GDM1 (cell line): ENCODE data around the gene PROK1.
"Not testable (repeated sequence)": the region's sequence is repeated elsewhere in the genome, so short reads cannot be mapped to it uniquely, and the experiment has no call there.

ENCODE experiments used
- DNase-seq: peaks from one replicate; lab custom pipeline; 2025; lab: John Stamatoyannopoulos, UW

Gene PROK1

GRCh38 chr1:110450929-110451328 lies at the start of gene PROK1:
TSS of gene PROK1 (plus strand) at chr1:110451149. CDS start at chr1:110451217, 68 bp downstream.
- DNase-seq = no peak

GRCh38 chr1:110403805-110404204 lies 47.1 kb upstream of the PROK1 start:
- DNase-seq = no peak

DNA sequence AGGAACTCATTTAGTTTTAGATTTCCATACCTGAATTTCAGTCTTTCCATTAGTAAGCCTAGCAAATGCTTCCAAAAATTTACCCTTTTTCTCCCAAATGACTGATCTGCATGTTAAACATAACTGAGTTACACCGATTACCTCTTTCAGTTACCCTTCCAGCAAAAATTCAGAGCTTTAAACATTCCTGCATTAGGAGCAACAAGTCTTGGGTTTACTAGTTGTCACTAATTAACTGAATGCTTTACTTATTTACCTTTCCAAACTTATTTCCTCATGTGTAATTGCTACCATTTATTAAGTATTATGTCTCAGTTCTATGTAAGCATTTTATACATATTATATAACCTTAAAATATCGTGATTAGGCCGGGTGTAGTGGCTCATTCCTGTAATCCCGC lies 46.5 kb upstream of the PROK1 start:
- DNase-seq = no peak

- not testable (repeated sequence) for DNase-seq
Measured at GRCh38 chr1:110406407-110406806, 44.5 kb upstream of the PROK1 start.

DNA sequence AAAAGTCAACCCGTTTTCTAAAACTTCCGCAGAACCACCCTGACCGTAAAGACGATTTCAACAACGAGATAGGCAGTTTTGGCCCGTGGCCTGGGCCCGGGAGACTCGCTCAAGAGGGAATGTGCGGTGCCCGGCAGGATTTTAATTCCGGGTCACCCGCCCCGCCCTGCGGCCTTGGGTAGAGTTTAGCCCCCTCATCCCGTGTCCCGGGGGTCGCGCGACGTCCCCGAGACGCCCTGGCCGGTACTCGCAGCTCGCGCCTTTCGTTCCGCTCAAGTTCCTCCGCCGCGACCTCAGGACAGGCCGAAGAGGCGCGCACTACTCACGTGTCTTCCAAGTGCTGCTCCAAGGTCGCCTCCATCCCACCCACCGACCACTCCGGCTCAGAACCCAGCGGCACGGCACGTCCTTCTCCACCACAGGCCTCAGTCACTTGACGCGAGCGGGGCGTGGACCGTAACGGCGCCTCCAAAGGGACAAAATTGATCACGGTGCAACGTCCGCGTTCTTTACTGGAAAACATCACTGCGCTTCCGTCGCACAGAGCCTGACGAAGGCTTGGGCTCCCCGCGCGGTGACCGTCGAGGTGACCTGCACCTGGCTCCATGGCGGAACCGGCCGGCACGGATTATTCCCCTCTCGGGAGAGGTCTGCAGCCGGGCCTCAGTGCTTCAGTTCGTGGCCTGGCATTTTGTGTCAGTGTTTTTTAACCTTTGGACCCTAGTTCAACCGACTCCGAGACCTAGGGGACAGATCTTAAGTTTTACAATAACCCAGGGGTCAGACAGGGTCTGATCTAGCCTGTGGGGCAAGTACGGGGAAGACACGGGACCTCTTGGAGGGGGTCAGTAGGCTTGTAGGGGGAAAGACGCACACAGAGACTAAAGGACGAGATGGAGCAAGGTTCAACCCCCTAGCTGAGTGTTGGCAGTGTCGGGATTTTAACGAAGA lies 43.4 kb upstream of the PROK1 start, which contains the start of gene LAMTOR5:
Gene LAMTOR5 (minus strand): TSS at position 435 of the 951 bp plus-strand sequence. CDS start 74 bp downstream, at position 361.
- peak; percentile 91 for DNase-seq

DNA sequence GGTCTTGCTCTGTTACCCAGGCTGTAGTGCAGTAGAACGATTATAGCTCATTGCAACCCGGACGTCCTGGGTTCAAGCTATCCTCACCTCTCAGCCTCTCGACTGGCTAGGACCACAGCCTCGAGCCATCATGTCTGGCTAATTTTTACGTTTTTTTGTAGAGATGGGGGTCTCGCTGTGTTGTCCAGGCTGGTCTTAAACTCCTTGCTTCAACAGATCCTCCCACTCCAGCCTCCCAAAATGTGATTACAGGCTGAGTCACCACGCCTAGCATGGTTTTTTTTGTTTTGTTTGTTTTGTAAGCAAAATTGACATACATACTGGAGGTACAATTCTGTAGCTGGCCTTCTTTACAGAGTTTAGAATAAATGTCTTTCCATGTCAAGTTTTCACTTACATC lies 42.5 kb upstream of the PROK1 start:
- no peak for DNase-seq

GRCh38 chr1:110409316-110409715 lies 41.6 kb upstream of the PROK1 start:
- DNase-seq = no peak

- no peak for DNase-seq
Measured at GRCh38 chr1:110411173-110411735, 39.7 kb upstream of the PROK1 start.

GRCh38 chr1:110412576-110412975 lies 38.4 kb upstream of the PROK1 start:
- DNase-seq = peak; percentile 31

DNA sequence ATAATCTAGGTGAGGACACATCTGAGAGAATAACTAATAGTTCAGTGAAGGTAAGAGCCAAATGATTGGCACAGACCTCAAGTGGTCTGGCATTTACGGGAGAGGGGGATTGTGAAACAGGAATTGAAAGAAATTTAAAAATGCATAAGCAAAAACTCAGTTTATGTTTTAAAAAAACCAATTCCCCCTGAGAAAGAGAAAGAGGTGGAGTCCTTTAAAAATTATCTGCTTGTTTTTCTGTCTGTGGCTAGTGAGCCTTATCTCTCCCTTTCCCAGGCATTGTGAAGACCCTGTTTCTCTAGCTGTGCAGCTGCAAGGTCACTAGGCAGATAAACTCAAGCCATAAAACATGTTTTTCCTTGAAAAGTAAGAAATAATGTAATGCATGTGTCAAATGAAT lies 37.9 kb upstream of the PROK1 start:
- not testable (repeated sequence) for DNase-seq

- DNase-seq = no peak
Measured at GRCh38 chr1:110418729-110419128, 32.2 kb upstream of the PROK1 start.

GRCh38 chr1:110420023-110420662 lies 30.8 kb upstream of the PROK1 start:
- DNase-seq = no peak

GRCh38 chr1:110420874-110421793 lies 29.8 kb upstream of the PROK1 start:
- no peak for DNase-seq

DNA sequence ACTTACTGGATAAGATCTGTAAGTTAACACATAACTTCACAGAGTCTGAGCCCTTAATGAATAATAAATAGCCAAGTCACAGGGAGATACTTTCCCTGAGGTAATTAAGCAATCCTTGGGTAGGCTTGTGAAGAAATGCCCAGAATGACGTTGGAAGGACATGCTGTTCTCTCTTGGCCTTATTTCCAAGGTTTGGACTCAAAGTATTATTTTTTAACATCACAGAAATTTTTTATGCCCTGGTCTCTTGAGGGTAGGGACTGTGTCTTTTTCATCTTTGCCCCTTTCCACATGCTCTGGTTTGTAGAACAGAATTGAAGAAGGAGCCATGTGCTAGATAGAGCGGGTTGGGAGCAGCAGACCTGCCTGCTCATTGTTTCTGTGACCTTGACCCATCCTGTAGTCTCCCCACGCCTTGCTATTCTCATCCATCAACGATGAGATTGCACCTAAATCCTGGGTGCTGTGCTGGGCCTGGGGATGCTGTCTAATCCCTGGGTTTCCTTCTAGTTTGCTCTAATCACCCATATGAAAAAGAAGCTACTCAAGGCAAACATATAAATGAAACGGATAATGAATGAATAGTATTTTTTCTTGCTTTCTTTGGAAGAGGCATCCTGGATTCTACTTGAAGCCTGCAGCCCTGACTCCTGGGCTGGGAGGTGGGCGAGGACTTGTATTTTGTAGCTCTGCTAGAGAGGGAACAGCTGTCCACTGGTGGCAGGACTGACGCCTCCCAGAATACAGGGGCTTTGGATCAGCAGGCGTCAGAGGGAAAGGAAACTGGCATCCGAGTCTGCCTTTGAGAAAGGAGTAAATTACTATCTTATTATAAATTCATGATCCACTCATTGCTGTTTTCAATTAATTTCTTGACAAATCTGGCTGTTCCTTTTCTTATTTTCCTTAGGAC lies 26.0 kb upstream of the PROK1 start:
- DNase-seq = no peak

DNA sequence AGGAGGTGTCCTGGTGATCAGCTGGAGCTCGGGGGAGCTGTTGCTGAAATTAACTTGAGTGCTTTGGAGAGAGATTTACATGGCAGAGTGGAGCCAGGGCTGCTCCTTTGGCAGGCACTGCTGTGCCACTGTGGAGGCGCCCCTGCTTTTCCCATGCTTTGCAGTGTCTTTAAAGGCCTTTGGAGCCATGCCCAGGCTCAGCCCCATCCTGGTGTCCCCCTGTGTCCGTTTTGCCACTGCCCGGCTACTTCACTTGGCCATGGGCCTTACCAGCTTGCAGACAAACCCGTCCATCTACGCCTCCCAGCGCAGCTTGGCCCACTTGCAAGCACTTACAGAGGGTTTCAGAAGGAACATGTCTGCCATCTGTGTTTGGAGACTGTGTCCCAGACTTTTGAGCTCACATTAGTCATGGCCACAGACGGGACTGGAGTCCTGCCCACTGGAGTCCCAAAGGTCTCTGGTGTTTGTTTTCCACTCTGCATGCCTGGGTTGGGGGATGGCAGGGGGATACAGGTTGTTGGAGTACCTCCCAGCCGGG lies 25.3 kb upstream of the PROK1 start:
- DNase-seq = no peak

- DNase-seq = peak; percentile 63
Measured at GRCh38 chr1:110426854-110427253, 24.1 kb upstream of the PROK1 start.

DNA sequence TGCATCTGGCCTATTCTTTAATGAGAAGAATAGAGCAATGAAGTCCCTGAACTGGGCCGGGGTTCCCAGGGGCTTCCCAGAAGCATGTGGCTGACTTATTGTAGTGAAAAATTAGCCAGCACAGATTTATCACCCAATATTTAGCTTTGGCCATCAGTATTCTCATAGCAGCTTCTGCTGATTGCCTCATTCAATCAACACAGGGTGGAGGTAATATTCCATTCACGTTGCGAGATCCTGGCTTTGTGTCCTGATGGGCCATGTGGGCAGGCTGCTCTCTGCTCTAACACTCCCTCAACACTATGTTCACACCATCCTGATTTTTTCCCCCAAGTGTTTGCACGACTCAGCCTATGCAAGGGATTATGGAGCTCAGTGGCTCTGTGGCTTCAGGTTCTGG lies 22.0 kb upstream of the PROK1 start:
- no peak for DNase-seq

- no peak for DNase-seq
Measured at GRCh38 chr1:110430366-110430765, 20.6 kb upstream of the PROK1 start.

DNA sequence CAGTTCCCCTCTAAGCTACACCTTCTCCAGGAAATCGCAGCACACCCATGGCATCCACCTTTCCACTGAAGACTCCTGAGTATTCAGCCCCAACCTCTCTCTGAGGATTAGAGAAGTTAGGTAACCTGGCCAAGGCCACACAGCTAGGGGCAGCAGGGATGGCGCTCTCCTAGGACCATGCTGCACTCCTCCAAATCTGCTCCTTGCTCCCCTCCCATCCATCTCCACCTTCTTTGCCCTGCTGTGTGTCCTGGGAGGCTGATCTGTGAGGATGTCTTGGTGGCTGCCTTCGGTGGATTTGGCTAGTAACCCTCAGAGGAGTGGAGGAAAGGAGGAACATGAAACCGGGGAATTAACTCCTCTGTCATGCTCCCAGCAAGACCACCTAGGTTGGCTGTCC lies 20.0 kb upstream of the PROK1 start:
- no peak for DNase-seq

- DNase-seq = no peak
Measured at GRCh38 chr1:110433213-110433612, 17.7 kb upstream of the PROK1 start.
